IMR-90 (cell line): ENCODE measurements around the gene KLK13. TPM values are rescaled to one million over a fixed set of nuclear protein-coding genes. Genes with fewer than 3 reads are reported as not detected.

Source experiments
- ATAC-seq: fragments of 200-7000 bp; cut with Tn5 transposase; 2 replicates; pipeline ENCODE4 v1.9.1; 2020; ENCODE audit warnings: low read depth, mild to moderate bottlenecking, moderate library complexity
- BruUV-seq: library from RNA; stranded (reverse); fragments of 400-500 nt; replicated peaks from 2 replicates; lab custom pipeline; 2021; lab: Mats Ljungman, UMichigan
- CTCF ChIA-PET: fragments of 300-600 bp; formaldehyde crosslinking; extraction: SDS; loops from one replicate; lab custom pipeline; 2021; ENCODE audit warnings: antibody characterized with exemption; lab: Yijun Ruan, JAX
- POLR2A ChIA-PET: fragments of 300-600 bp; sonication (Branson Sonifier 250); formaldehyde crosslinking; loops from one replicate; lab custom pipeline; 2022; ENCODE audit warnings: antibody characterized with exemption; ENCODE audit not compliant: unreplicated experiment; lab: Charles Lee
- DNase-seq: peaks from one replicate; pipeline ENCODE4 v3.0.0; 2013
- H2AFZ ChIP-seq: replicated peaks from 2 replicates; pipeline ENCODE3; 2013; ENCODE audit warnings: low read length, mild to moderate bottlenecking; ENCODE audit not compliant: poor library complexity
- H2AK5ac ChIP-seq: 2 replicates; pipeline ENCODE4 v1.6.1; 2013; ENCODE audit warnings: low read depth, low read length, inconsistent platforms
- H2AK9ac ChIP-seq: replicated peaks from 2 replicates; pipeline ENCODE3; 2013; ENCODE audit warnings: mild to moderate bottlenecking, low read depth, low read length, moderate library complexity; ENCODE audit not compliant: poor library complexity
- H2BK120ac ChIP-seq: 2 replicates; pipeline ENCODE4 v1.6.1; 2013; ENCODE audit warnings: low read depth, low read length, inconsistent platforms
- H2BK15ac ChIP-seq: 3 replicates; pipeline ENCODE4 v1.6.1; 2013; ENCODE audit warnings: low read depth, low read length, inconsistent platforms
- H2BK20ac ChIP-seq: 2 replicates; pipeline ENCODE4 v1.6.1; 2013; ENCODE audit warnings: low read depth, mild to moderate bottlenecking, inconsistent platforms, low read length, moderate library complexity
- H2BK5ac ChIP-seq: 2 replicates; pipeline ENCODE4 v1.6.1; 2013; ENCODE audit warnings: mild to moderate bottlenecking, low read depth, low read length, inconsistent platforms; ENCODE audit not compliant: poor library complexity, severe bottlenecking
- H3K14ac ChIP-seq: replicated peaks from 2 replicates; pipeline ENCODE4 v1.6.1; 2013; ENCODE audit warnings: low read depth, low read length, inconsistent platforms
- H3K18ac ChIP-seq: 2 replicates; pipeline ENCODE4 v1.6.1; 2013; ENCODE audit warnings: low read depth, low read length, control low read depth
- H3K23ac ChIP-seq: 2 replicates; pipeline ENCODE4 v1.6.1; 2013; ENCODE audit warnings: low read depth, low read length, inconsistent platforms
- H3K27ac ChIP-seq: 2 replicates; pipeline ENCODE4 v1.5.1; 2013; ENCODE audit warnings: mild to moderate bottlenecking, control low read depth, low read length; ENCODE audit not compliant: insufficient read depth
- H3K27me3 ChIP-seq: 2 replicates; pipeline ENCODE4 v1.6.1; 2013; ENCODE audit warnings: low read length; ENCODE audit not compliant: control insufficient read depth, insufficient read depth
- H3K36me3 ChIP-seq: 2 replicates; pipeline ENCODE4 v1.6.1; 2013; ENCODE audit warnings: low read length, mixed read lengths; ENCODE audit not compliant: control insufficient read depth, insufficient read depth
- H3K4ac ChIP-seq: 2 replicates; pipeline ENCODE4 v1.6.1; 2013; ENCODE audit warnings: low read depth, low read length, inconsistent platforms
- H3K4me1 ChIP-seq: 2 replicates; pipeline ENCODE4 v1.6.1; 2013; ENCODE audit warnings: low read length, mixed read lengths; ENCODE audit not compliant: control insufficient read depth, insufficient read depth
- H3K4me2 ChIP-seq: 2 replicates; pipeline ENCODE4 v1.6.1; 2013; ENCODE audit warnings: low read depth, mild to moderate bottlenecking, control low read depth, low read length, moderate library complexity
- H3K4me3 ChIP-seq: 2 replicates; pipeline ENCODE4 v1.5.1; 2013; ENCODE audit warnings: low read depth, mild to moderate bottlenecking, control low read depth, low read length, moderate library complexity; ENCODE audit not compliant: insufficient read depth
- H3K56ac ChIP-seq: 2 replicates; pipeline ENCODE4 v1.6.1; 2013; ENCODE audit warnings: low read length, inconsistent platforms; ENCODE audit not compliant: insufficient read depth; ENCODE audit errors: extremely low read depth
- H3K79me1 ChIP-seq, 2 experiments: 2 replicates each; pipeline ENCODE4 v1.6.1; 2013; ENCODE audit warnings: low read length in 2 of 2, inconsistent platforms in 1 of 2, low read depth in 1 of 2
- H3K9ac ChIP-seq: 2 replicates; pipeline ENCODE4 v1.6.1; 2013; ENCODE audit warnings: low read depth, low read length, control low read depth
- H3K9me1 ChIP-seq: 2 replicates; pipeline ENCODE4 v1.6.1; 2013; ENCODE audit warnings: low read length, inconsistent platforms; ENCODE audit not compliant: insufficient read depth
- H3K9me3 ChIP-seq: 2 replicates; pipeline ENCODE4 v1.6.1; 2013; ENCODE audit warnings: low read length; ENCODE audit not compliant: control insufficient read depth, insufficient read depth
- H4K20me1 ChIP-seq: 2 replicates; pipeline ENCODE4 v1.6.1; 2013; ENCODE audit warnings: low read length, inconsistent platforms; ENCODE audit not compliant: insufficient read depth
- H4K5ac ChIP-seq: 2 replicates; pipeline ENCODE4 v1.6.1; 2013; ENCODE audit warnings: mild to moderate bottlenecking, low read depth, low read length, control low read depth
- H4K8ac ChIP-seq, 2 experiments: 2 replicates each; pipeline ENCODE4 v1.6.1; 2013; ENCODE audit warnings: low read depth in 2 of 2, low read length in 2 of 2, control low read depth in 1 of 2, inconsistent platforms in 1 of 2
- H4K91ac ChIP-seq: 2 replicates; pipeline ENCODE4 v1.6.1; 2013; ENCODE audit warnings: low read depth, low read length, inconsistent platforms; ENCODE audit not compliant: insufficient read depth
- BHLHE40 ChIP-seq: fragments of 150-350 bp; IDR thresholded peaks from 2 replicates; pipeline ENCODE4 v1.6.1; 2016; ENCODE audit warnings: mild to moderate bottlenecking, low read depth, low read length
- CEBPB ChIP-seq: IDR thresholded peaks from 2 replicates; pipeline ENCODE4 v1.6.1; 2012; ENCODE audit warnings: low read depth, low read length, improper control_type of control experiment
- CHD1 ChIP-seq: IDR thresholded peaks from 2 replicates; pipeline ENCODE4 v1.6.1; 2012; ENCODE audit warnings: low read depth, low read length, improper control_type of control experiment
- CTCF ChIP-seq: conservative IDR thresholded peaks from 2 replicates; pipeline ENCODE4 v1.5.1; 2012; ENCODE audit warnings: mild to moderate bottlenecking, low read depth, low read length, improper control_type of control experiment
- ELK1 ChIP-seq: fragments of 150-350 bp; IDR thresholded peaks from 2 replicates; pipeline ENCODE4 v1.6.1; 2016; ENCODE audit warnings: low read depth, mild to moderate bottlenecking, low read length, moderate library complexity, borderline replicate concordance
- FOS ChIP-seq: fragments of 150-350 bp; IDR thresholded peaks from 2 replicates; pipeline ENCODE4 v1.6.1; 2016; ENCODE audit warnings: low read depth, low read length
- MAFK ChIP-seq: IDR thresholded peaks from 2 replicates; pipeline ENCODE4 v1.6.1; 2012; ENCODE audit warnings: low read depth, low read length, improper control_type of control experiment
- MAZ ChIP-seq: IDR thresholded peaks from 2 replicates; pipeline ENCODE4 v1.6.1; 2012; ENCODE audit warnings: low read depth, mild to moderate bottlenecking, low read length, improper control_type of control experiment, moderate library complexity, borderline replicate concordance
- MXI1 ChIP-seq: IDR thresholded peaks from 2 replicates; pipeline ENCODE4 v1.6.1; 2012; ENCODE audit warnings: low read depth, mild to moderate bottlenecking, low read length, moderate library complexity, borderline replicate concordance
- NFE2L2 ChIP-seq: fragments of 150-350 bp; IDR thresholded peaks from 2 replicates; pipeline ENCODE4 v1.6.1; 2016; ENCODE audit warnings: low read depth, mild to moderate bottlenecking, low read length
- POLR2A ChIP-seq: IDR thresholded peaks from 2 replicates; pipeline ENCODE4 v1.6.1; 2012; ENCODE audit warnings: mild to moderate bottlenecking, low read depth, low read length
- RAD21 ChIP-seq: IDR thresholded peaks from 2 replicates; pipeline ENCODE4 v1.6.1; 2012; ENCODE audit warnings: low read length, improper control_type of control experiment
- RCOR1 ChIP-seq: IDR thresholded peaks from 2 replicates; pipeline ENCODE4 v1.6.1; 2012; ENCODE audit warnings: mild to moderate bottlenecking, low read length, improper control_type of control experiment; ENCODE audit not compliant: insufficient replicate concordance
- RFX5 ChIP-seq: IDR thresholded peaks from 2 replicates; pipeline ENCODE4 v1.8.0; 2012; ENCODE audit warnings: low read depth, mild to moderate bottlenecking, low read length, moderate library complexity
- SMC3 ChIP-seq: fragments of 150-350 bp; IDR thresholded peaks from 2 replicates; pipeline ENCODE4 v1.6.1; 2016; ENCODE audit warnings: low read depth, mild to moderate bottlenecking, antibody characterized with exemption, low read length, moderate library complexity
- USF2 ChIP-seq: fragments of 150-350 bp; IDR thresholded peaks from 2 replicates; pipeline ENCODE4 v1.6.1; 2017; ENCODE audit warnings: mild to moderate bottlenecking, antibody characterized with exemption, low read length, low read depth
- WGBS, 2 experiments: methylation state at CpG; one replicate each; pipeline versions ENCODE4 v1.1.5 to v1.1.7; 2013; ENCODE audit warnings: missing lambda C conversion rate in 2 of 2; ENCODE audit not compliant: insufficient read length in 1 of 2; ENCODE audit errors: extremely low coverage in 2 of 2; 5-methylcytosine and 5-hydroxymethylcytosine counted together
- dilution Hi-C: fragments of 300-500 bp; cut with HindIII; formaldehyde crosslinking; loops from one replicate; pipeline ENCODE4 v1.14.3; 2018; ENCODE audit warnings: low sequenced_read_pairs; ENCODE audit not compliant: unreplicated experiment
- in situ Hi-C: fragments of 300-500 bp; cut with MboI; formaldehyde crosslinking; loops from 3 replicates; pipeline ENCODE4 v1.14.3; 2019; ENCODE audit warnings: low sequenced_read_pairs, inconsistent platforms, mixed read lengths
- intact Hi-C: fragments of 100-400 bp; cut with micrococcal nuclease; formaldehyde crosslinking; loops from 2 replicates; pipeline ENCODE4 v1.10.0; 2022
- polyA plus RNA-seq, 3 experiments: library from polyadenylated mRNA; depleted of rRNA; stranded (reverse); fragments of >200 nt; gene quantifications; 2 replicates each; pipeline ENCODE4 v1.2.3, GENCODE V29; 2012; ENCODE audit warnings: low replicate concordance in 1 of 3
- total RNA-seq: library from RNA; depleted of rRNA; stranded (reverse); fragments of >200 nt; gene quantifications from 2 replicates; pipeline ENCODE4 v1.2.3, GENCODE V29; 2012

Gene KLK13
- total and polyA plus RNA-seq, 2 of the 4 experiments (the other 2 are of a cell fraction), result not detected

- no peak overlapping the region for H3K23ac ChIP-seq
- no peak overlapping the region for H4K91ac ChIP-seq
- no peak overlapping the region for H3K56ac ChIP-seq
- no peaks in the 10 kb centered on the region for H4K20me1 ChIP-seq
- no peak overlapping the region for H3K14ac ChIP-seq
- H3K9me1 ChIP-seq, result no peaks in the 10 kb centered on the region
- WGBS, 2 experiments, result 41% methylated on average over 6 of the region's 18 CpGs; no CpG with 5 or more reads in 1 of the 2 experiments
- no TSS peak for BruUV-seq
- no peak overlapping the region for H2BK120ac ChIP-seq
- H3K36me3 ChIP-seq, result no peaks in the 10 kb centered on the region
- H3K9me3 ChIP-seq, result no peaks in the 10 kb centered on the region
- H4K5ac ChIP-seq, result no peak overlapping the region
- intact Hi-C loops, result no loop called here
- ChIA-PET POLR2A (no interaction called here), CTCF (interaction anchor here (0.6 kb wide), 1 partner anchor 531 kb away, joined by 3 read pairs; no protein-coding TSS in a partner anchor)
- no peak overlapping the region for H3K4me3 ChIP-seq
- no peak overlapping the region for H2AFZ ChIP-seq
- ATAC-seq (no peak), DNase-seq (no peak)
- no peak for TF ChIP-seq ELK1
- TF ChIP-seq RAD21, result no peak
- no peak for TF ChIP-seq FOS
- no peak for TF ChIP-seq BHLHE40
- no peak for TF ChIP-seq USF2
- no peak for TF ChIP-seq CEBPB
- no peak for TF ChIP-seq MXI1
- TF ChIP-seq MAZ, result no peak
- TF ChIP-seq CHD1, result no peak
- no peak for TF ChIP-seq NFE2L2
- no peak for TF ChIP-seq RFX5
- TF ChIP-seq SMC3, result no peak
- no peak for TF ChIP-seq POLR2A
- no peak for TF ChIP-seq MAFK
- no peak for TF ChIP-seq CTCF
- no peak for TF ChIP-seq RCOR1
- H2BK5ac ChIP-seq, result no peak overlapping the region
- no peak overlapping the region for H3K27ac ChIP-seq
- no peak overlapping the region for H4K8ac ChIP-seq
- H2AK5ac ChIP-seq, result no peak overlapping the region
- no peak overlapping the region for H2BK20ac ChIP-seq
- dilution Hi-C loops, result no loop called here
- H3K4ac ChIP-seq, result no peak overlapping the region
- H3K4me1 ChIP-seq, result no peaks in the 10 kb centered on the region
- H3K9ac ChIP-seq, result no peak overlapping the region
- H3K4me2 ChIP-seq, result no peak overlapping the region
- in situ Hi-C loops, result no loop called here
- H3K27me3 ChIP-seq, result no peaks in the 10 kb centered on the region
- H2BK15ac ChIP-seq, result no peak overlapping the region
- H2AK9ac ChIP-seq, result no peak overlapping the region
- no peaks in the 10 kb centered on the region for H3K79me1 ChIP-seq
- H3K18ac ChIP-seq, result no peak overlapping the region
Observed at GRCh38 chr19:51086153-51086850, 21.4 kb upstream of the KLK13 start.
